Right kidney (tissue), 1 donor: Measurements from ENCODE around the gene FHIT.

Experiments
- DNase-seq: peaks from one replicate; pipeline ENCODE4 v3.0.0-alpha.2; 2016

FHIT gene

GRCh38 chr3:60095930-60096329 lies 1155.3 kb downstream of the FHIT start:
- DNase-seq, result no peak

- no peak for DNase-seq
These were observed 1155.7 kb downstream of the FHIT start for GRCh38 chr3:60095516-60095915.

- DNase-seq, result no peak
These were observed 1156.8 kb downstream of the FHIT start for GRCh38 chr3:60094392-60094947.

- no peak for DNase-seq
These were observed 1160.7 kb downstream of the FHIT start for GRCh38 chr3:60090548-60090947.

GRCh38 chr3:60086811-60087210 lies 1164.4 kb downstream of the FHIT start:
- DNase-seq, result no peak

GRCh38 chr3:60085649-60086048 lies 1165.6 kb downstream of the FHIT start:
- DNase-seq, result no peak

- DNase-seq, result no peak
These were observed 1169.7 kb downstream of the FHIT start for GRCh38 chr3:60081381-60082095.

GRCh38 chr3:60080648-60081047 lies 1170.6 kb downstream of the FHIT start:
- no peak for DNase-seq

- no peak for DNase-seq
These were observed 1172.2 kb downstream of the FHIT start for GRCh38 chr3:60079076-60079475.

- DNase-seq, result no peak
These were observed 1174.9 kb downstream of the FHIT start for GRCh38 chr3:60076331-60076730.

GRCh38 chr3:60073942-60074341 lies 1177.3 kb downstream of the FHIT start:
- no peak for DNase-seq

GRCh38 chr3:60073228-60073627 lies 1178.0 kb downstream of the FHIT start:
- no peak for DNase-seq

- DNase-seq, result no peak
These were observed 1180.9 kb downstream of the FHIT start for GRCh38 chr3:60070366-60070765.

- no peak for DNase-seq
These were observed 1185.9 kb downstream of the FHIT start for GRCh38 chr3:60065227-60065868.

GRCh38 chr3:60064210-60065178 lies 1186.8 kb downstream of the FHIT start:
- DNase-seq, result no peak

GRCh38 chr3:60056404-60056803 lies 1194.8 kb downstream of the FHIT start:
- no peak for DNase-seq

- DNase-seq, result no peak
These were observed 1195.5 kb downstream of the FHIT start for GRCh38 chr3:60055765-60056164.

GRCh38 chr3:60053526-60054265 lies 1197.6 kb downstream of the FHIT start:
- DNase-seq, result no peak

GRCh38 chr3:60048447-60048848 lies 1202.8 kb downstream of the FHIT start:
- no peak for DNase-seq

- DNase-seq, result no peak
These were observed 1203.6 kb downstream of the FHIT start for GRCh38 chr3:60047426-60048200.

- no peak for DNase-seq
These were observed 1205.0 kb downstream of the FHIT start for GRCh38 chr3:60046210-60046609.
